Measurements from ENCODE around the gene KIF13A.
"Not testable (repeated sequence)": the region's sequence is repeated elsewhere in the genome, so short reads cannot be mapped to it uniquely, and the experiment has no call there.

The KIF13A gene

DNA sequence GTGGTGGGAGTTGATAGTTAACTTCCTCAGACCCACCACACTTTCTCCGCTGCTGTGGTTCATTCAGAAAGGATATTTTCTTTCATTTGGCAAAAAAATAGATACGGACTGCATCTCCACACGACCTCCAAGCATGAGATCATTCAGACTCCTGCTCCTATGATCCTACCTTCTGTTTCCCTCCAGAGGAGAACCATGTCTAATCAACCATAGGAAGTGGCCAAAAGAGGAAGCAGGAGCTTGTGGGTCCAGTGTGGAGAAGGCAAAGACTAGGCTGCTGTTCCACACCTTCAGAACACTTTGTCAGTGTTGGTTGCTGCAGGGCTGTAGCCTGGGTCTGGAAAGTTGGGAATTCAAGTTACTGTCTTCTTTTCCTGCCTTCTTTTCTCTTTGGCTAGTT is 10.6 kb upstream of the KIF13A start:
- no peak for DNase-seq

DNA sequence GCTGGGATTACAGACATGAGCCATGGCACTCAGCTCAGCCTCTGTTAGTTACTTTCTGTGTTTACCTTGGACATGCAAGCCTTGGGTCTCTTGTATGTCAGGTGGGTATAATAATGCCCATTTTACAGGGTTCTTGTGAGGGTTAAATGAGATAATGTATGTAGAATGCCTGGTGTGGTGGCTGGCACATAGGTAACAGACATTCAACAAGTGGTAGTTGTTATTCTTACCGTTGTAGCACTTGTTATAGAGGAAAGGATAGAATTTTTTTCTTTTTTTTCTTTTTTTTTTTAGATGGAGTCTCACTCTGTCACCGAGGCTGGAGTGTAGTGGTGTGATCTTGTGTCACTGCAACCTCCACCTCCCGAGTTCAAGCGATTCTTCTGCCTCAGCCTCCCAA is 8.0 kb upstream of the KIF13A start:
- DNase-seq: no peak

DNA sequence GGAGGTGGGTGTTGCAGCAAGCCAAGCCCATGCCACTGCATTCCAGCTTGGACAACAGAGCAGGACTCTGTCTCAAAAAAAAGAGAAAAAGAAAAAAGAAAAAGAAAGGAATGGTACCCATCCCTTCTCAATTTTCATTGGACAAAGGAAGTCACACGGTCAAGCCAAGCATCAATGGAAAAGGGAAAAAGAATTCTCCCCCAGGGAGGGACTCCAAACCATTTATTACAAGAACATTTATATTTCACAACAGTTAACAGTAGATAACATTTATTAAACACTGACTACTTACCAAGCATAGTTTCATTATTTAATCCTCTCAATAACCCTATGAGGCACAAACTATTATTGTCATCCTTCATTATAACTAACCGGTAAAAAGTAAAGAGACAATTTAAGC is 6.6 kb upstream of the KIF13A start:
- no peak for DNase-seq

DNA sequence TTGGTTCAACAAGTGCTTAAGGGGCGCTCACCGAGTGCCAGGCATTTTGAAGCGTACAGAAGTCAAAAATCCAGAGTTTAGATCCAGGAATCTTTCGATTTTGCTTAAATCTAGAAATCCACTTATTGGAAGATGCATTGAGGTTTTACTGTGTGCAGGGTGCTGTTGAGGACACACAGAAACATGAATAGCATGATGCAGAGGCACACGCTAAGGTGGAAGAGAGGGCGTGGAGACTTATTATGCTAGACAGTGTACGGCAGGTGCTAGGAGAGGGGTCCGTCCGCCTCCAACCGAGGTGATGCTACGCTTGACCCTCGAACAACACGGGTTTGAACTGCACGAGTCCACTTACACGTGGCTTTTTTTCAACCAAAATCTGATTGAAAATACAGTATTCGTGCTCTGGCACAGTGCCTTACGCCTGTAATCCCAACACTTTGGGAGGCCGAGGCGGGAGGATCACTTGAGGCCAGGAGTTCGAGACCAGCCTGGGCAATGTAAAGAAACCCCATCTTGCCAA is 1.0 kb upstream of the KIF13A start:
- DNase-seq: no peak

DNA sequence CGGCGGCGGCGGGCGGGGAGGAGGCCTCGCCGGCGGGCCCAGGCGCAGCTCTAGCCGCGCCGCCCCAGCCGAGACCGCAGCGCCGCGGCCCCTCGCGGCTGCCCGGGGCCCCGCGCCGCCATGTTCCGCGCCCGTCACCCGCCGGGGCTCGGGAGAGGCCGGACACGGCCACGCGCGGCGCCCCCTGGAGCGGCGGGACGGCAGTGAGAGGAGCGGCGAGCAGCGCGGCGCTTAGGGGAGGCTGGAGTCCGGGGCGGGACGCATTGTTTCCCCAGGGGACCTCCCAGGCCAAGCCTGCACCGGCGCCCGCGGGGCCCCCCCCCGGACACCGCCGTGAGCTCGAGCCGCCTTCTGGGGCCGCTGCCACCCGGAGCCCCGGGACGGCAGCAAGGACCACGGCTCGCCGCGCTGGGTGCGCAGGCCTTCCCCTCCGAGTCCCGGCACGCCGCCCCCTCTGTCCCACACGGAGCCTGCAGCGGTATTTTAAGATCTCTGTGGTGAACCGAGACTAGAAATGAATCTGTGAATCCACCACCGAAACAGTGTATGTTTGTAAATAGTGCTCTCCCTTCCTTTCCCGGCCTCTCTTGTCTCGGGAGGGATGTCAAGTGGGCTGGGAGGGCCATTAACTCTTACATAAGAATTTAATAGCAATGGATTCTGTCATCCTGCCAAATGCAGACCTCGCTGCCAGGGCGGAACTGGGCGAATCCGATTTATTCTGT is 424 bp upstream of the KIF13A start:
- DNase-seq: peak; percentile 51

DNA sequence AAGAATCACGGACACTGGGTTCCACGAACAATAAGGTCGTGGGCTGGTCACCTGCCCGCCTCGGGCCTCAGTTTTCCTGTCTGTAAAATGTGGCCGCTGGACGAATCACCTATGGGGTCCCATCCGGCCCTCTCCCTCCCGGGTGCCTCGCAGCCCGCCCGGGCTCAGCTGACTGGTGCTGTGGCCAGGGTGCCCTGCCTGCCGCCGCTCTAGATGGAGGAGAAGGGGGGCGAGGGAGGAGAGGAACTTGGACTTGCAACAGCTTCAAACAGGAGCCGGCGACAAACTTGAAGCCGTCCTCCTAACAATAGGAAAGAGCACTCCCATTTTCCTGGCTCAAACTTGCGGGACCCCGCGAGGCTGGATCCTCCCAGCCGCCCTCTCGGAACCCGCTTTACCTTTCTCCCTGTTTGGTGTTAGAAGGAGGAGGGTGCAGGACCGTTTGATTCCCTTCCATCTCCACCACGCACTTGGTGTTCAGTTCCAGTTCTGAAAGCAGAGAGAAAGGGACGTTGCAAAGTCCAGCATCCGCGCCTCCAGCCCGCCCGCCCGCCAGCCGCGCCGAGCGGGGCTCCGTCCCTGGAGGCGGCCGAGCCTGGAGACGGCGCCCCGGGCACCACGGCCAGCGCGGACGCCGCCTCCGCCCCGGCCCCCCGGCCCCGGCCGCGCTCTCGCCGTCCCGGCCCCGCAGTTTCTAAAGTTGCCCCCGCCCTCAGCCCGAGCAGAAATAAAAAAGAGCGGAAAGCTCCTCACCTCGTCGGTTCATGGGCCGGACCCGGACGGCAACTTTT is 584 bp downstream of the KIF13A start:
- peak; percentile 11 for DNase-seq

DNA sequence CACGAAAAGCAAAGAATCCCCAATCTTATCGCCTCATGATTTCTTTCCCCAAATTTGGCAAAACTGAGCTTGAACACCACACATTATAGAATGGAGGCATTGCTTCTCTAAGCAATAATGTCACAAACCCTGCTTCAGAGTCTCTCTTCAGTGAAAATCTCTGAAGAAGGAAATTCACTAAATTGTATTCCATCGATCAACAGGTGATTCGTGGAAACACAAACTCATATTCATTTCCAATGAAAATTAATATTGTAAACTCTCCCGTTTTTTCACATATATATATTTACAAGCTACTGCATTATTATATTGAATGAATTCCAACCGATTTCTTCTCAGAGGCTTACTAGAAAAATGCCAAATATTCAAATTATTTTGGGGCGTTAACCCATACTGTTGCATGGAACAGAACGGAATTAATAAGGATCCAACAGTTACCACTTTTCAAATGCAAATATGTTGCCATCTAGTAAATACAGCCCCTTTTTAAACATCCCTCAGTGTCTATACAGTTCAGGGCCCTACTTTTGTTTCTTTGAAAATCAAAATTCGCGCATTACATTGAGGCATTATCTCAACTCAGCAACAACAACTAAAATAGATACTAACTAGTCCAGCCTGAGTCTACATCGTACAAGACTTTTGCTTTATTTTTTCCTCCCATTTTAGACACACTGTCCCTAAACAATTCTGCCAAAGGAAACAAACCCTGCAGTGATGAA is 1.3 kb downstream of the KIF13A start:
- DNase-seq: no peak

DNA sequence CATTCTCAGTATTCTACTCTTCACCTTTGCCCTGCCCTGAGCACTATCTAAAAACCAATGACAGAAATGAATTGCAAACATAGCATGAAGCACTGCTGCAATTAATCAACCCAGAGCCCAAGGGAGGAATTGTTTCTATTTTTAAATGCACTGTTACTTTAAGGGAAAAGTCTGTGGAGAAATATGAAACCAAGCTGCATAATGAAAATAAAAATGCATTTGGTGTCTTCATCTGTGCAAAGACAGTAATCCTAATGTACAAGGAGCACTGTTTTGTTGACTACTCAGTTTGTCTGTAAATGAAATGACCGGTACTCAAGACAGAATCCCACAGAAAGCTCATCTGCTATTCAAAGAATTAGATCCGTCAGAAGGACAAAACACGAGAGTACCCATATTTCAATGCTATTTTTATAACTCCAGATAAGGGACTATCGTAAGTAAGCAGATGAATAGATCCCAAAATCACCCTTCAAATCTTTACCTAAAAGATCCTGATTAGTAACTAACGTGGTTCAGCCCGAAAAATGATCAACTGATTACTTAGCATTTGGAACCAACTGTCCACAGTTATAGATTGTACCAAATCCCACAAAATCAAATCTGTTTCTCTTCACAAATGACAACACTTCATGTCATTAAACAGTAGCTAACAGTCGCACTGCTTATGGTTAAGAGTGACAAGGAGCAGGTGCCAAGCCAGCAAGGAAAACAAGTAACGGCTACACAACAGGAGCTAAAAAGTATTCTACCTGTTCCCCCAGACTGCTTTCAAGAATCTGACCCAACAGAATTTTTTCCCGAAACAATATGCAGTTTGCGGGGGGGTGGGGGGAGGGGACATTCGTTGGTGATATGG is 2.4 kb downstream of the KIF13A start:
- no peak for DNase-seq

DNA sequence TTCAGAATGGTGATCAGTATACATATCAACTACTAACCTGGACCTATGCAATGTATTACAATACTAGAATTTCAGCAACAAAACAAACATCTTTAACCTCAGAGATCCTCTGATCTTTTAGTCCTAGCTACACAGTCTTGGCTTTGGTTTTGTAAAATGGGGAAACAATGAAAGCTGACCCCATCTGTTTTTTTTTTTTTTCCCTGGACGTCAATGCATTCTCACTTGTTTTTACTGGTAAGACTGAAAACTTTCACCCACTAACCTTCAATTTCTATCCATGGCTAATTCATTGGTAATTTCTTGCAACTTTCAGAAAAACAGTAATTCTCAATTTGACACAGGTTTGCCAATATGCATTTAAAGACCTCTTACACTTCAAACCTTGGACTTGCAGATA is 3.0 kb downstream of the KIF13A start:
- no peak for DNase-seq

DNA sequence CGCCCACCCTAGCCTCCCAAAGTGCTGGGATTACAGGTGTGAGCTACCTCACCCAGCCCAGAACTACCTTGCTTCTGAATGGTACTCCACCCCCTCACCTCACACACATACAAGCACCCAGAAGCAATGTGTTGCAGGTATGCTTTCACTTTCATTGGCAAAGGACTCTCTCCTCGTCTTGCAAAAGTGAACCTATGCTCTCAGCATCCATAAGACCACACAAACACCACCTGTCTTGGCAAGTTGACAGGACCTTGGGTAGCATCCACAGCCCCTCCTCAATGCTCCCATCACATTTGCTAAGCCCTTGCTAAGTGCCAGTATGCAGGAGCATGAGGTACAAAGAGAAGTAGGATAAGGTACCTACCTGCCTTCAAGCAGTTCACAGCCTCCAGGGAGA is 3.7 kb downstream of the KIF13A start:
- DNase-seq: no peak

DNA sequence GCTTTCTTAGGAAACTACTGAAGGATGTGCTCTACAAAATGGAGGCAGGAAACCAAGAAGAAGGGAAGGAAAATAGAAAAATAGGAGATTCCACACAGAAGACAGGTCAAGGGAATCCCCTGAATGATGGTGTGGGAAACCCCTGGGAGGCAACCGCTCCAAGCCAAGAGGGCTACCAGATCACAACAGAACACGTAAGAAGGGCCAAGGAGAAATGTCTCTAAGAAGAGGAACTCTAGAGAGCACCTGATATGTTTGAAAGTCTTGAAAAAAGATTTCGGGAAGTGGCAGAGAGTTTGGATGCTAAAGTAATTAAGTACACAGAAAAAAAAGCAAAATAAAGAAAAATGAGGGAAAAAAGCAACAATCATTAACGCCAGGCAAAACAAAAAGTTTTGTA is 7.1 kb downstream of the KIF13A start:
- no peak for DNase-seq

DNA sequence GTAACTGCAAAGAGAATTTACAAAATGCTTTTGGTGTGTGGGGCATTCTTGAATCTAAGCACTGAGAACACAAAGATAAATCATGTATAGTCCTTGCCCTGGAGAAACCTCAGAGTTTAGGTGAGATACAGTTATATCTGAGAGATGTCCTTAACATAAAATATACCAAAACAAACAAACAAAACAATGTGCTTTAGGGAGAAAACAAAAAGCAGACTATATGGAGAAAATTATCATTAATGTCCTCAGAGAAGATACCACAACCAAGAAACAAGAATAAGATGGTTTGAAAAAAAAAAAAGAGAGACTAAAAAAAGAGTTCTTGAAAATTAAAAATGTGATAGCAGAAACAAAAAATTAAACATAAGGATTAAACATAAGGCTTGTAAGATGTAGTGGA is 8.0 kb downstream of the KIF13A start:
- DNase-seq: no peak

DNA sequence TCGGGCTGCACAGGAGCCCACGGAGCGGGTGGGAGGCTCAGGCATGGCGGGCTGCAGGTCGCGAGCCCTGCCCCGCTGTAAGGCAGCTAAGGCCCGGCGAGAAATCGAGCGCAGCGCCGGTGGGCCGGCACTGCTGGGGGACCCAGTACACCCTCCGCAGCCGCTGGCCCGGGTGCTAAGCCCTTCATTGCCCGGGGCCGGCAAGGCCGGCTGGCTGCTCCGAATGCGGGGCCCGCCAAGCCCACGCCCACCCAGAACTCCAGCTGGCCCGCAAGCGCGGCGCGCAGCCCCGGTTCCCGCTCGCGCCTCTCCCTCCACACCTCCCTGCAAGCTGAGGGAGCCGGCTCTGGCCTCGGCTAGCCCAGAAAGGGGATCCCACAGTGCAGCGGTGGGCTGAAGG is 11.2 kb downstream of the KIF13A start:
- DNase-seq: not testable (repeated sequence)

DNA sequence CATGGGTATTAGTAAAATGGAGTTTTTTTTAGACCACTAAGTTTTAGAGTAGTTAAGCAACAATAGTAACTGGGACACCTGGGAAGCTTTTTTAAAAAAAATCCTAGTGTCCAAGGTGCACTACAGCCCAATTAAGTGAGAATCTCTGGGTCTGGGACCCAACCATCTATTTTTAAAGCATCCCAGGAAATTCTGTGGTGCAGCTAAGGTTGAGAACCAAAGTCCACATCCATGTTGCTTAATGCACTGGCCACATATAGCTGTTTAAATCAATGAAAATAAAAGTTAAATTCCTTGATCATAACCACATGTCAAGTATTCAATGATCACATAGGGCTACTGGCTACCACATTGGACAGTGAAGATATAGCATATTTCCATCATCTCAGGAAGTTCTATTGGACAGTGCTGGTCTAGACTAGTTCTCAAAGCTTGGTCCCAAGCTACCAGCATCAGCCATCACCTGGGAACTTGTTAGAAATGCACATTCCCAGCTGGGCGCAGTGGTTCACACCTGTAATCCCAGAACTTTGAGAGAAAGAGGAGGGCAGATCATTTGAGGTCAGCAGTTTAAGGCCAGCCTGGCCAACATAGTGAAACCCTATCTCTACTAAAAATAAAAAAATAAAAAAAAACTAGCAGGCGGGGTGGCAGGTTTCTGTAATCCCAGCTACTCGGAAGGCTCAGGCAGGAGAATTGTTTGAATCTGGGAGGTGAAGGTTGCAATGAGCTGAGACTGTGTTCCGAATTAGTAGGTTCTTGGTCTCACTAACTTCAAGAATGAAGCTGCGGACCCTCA is 12.7 kb downstream of the KIF13A start:
- DNase-seq: no peak

DNA sequence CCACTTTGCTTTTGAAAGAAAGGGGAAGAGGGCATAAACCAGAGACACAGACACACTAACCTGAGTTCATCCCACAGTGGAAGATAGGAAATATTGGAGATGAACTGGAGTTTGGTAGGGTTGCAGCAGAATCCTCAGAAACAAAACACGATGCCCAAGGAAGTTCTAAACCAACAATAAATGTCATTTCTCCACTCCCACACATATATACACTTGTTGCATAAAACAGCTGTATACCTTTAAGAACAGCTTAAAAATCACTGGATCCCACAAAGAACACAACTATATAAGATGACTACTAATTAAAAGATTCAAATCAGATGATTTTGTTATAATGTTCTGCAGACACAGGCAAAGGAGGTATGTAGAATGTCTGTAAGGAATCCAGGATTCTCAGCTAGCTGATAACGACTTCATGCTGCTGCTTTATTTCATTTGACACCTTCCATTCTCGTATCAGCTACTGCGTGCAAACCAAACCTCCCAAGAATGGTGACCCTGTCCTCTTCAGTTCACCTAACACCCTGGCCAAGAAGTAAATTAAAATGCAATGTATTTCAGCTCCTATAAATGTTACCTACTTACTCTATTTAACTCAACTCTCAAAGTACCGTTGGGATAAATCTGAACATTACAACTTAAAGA is 14.3 kb downstream of the KIF13A start:
- no peak for DNase-seq

DNA sequence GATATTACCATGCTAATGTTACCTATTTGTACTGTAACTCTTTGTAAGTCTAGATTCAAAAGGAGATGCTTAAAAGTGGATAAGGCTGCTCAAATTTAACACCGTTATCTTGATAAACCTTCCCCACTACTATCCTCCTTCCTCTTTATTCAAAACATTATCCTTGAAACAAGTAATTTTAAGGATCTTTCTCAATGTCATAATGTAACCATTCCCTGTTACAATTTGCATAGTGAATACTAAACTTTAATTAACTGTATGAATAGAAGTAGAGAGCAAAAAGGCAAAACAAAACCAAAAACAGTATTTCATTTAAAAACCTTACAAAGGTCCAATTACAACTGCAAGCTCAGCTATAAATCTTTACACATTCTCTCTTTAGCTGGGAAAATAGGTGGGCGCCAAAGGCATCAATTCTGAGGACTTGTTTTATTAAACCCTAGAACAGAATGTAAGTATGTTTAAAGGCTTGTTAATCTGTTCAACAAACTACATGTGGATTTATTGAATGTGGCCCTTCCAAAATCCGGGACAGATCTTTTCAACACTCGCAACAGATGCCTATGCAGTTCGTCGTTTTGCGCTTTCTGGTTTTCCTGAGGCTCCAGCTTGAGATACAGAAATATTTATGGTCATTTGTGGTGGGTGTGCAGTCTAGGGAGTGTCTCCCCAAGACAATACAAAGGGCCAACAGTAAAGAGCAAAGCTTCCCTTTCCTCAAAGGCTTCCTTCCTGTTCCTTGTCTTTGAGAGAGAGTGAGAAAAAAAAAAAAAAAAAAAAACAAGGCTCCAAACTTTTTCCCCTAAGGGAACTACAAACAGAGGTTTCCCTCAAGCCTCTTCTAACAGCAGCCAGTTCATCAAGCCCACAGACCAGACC is 15.1 kb downstream of the KIF13A start:
- no peak for DNase-seq

DNA sequence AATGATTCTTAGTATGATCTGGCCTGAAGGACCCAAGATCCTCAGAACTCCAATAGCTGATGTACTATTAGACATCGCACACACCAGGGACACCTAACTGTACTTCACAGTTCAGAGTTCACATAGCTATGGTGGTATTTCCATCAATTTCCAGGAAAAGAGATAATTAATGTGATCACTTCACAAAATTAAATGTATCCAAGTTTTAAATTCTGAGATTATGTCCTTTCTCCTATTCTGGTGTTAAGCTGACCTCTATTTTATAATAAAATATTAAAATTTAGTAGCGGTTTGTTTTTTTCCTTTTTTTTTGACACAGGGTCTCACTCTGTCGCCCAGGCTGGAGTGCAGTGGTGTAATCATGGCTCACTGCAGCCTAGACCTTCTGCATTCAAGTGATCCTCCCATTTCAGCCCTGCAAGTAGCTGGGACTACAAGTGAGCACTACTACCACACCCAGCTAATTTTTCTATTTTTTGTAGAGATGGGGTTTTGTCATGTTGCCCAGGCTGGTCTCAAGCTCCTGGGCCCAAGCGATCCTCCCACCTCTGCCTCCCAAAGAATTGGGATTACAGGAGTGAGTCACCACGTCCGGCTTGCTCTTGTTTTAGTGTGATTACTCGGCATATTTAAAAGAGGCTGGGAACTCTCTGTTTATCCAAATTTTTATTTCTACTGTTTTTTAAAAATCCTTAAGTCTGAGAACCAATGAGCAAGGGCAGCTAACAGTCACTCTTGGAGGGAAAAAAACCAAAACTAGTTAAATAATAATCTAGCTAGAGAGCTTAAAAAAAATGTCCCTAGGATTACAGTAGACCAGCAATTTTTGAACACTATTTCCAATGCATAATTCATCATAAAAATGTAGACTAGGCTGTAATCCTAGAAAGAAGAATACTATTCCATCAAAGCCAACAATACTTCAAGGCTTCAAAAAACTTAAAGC is 16.0 kb downstream of the KIF13A start:
- DNase-seq: no peak

DNA sequence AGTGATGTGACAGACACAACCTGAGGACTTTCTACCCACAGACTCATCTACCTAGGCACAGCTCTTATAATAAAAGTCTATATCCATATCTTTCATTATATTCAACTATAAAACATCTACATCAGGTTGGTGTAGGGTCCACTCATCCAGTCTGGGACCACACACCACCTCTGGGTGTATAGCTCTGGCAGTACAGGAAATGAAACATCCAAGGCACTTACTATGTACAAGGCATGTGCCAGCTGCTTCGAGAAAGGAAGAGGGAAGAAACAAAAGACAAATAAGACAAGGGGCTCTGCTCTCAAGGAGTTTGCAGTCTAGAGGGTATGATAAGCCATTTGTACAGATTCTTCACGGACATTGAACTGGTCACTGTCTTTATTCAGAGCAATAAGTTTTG is 18.6 kb downstream of the KIF13A start:
- no peak for DNase-seq

Data from T1000 (cell line).